KOPT-K1 (cell line): Measurements from ENCODE around the gene SNTG2.

Experiments
- H3K27ac ChIP-seq: fragments of 200-600 bp; sonication (generic); 2 replicates; pipeline ENCODE4 v1.5.1; 2016; ENCODE audit warnings: antibody characterized with exemption, mild to moderate bottlenecking, low read depth, low read length; ENCODE audit not compliant: poor library complexity, severe bottlenecking
- H3K36me3 ChIP-seq: fragments of 200-600 bp; sonication (generic); 2 replicates; pipeline ENCODE4 v1.5.1; 2017; ENCODE audit warnings: antibody characterized with exemption, mild to moderate bottlenecking, low read length, moderate library complexity; ENCODE audit not compliant: insufficient read depth
- H3K9me3 ChIP-seq: fragments of 200-600 bp; sonication (generic); 2 replicates; pipeline ENCODE4 v1.5.1; 2017; ENCODE audit warnings: antibody characterized with exemption, low read length, mild to moderate bottlenecking; ENCODE audit not compliant: insufficient read depth, poor library complexity, severe bottlenecking

The SNTG2 gene

GRCh38 chr2:981759-982158 is 31.1 kb downstream of the SNTG2 start:
- Histone ChIP-seq H3K27ac (no peak overlapping the region), H3K9me3 (no peaks in the 10 kb centered on the region), H3K36me3 (no peaks in the 10 kb centered on the region)

- no peaks in the 10 kb centered on the region for H3K9me3 ChIP-seq
- peak overlapping the region; percentile 71 for H3K27ac ChIP-seq
- no peaks in the 10 kb centered on the region for H3K36me3 ChIP-seq
Measured at GRCh38 chr2:985317-985898, 34.8 kb downstream of the SNTG2 start.

- no peaks in the 10 kb centered on the region for H3K9me3 ChIP-seq
- H3K36me3 ChIP-seq: no peaks in the 10 kb centered on the region
- no peak overlapping the region for H3K27ac ChIP-seq
Measured at GRCh38 chr2:987789-988188, 37.1 kb downstream of the SNTG2 start.

GRCh38 chr2:989781-990467 is 39.3 kb downstream of the SNTG2 start:
- Histone ChIP-seq H3K27ac (no peak overlapping the region), H3K36me3 (no peaks in the 10 kb centered on the region), H3K9me3 (peaks cover under 1% of the 10 kb centered on the region)

GRCh38 chr2:990970-991369 is 40.3 kb downstream of the SNTG2 start:
- peaks cover 4% of the 10 kb centered on the region for H3K9me3 ChIP-seq
- H3K27ac ChIP-seq: no peak overlapping the region
- no peaks in the 10 kb centered on the region for H3K36me3 ChIP-seq

GRCh38 chr2:1002350-1002749 is 51.7 kb downstream of the SNTG2 start:
- Histone ChIP-seq H3K9me3 (peaks cover 11% of the 10 kb centered on the region), H3K36me3 (no peaks in the 10 kb centered on the region), H3K27ac (no peak overlapping the region)

GRCh38 chr2:1004398-1004797 is 53.7 kb downstream of the SNTG2 start:
- Histone ChIP-seq H3K27ac (no peak overlapping the region), H3K9me3 (no peaks in the 10 kb centered on the region), H3K36me3 (no peaks in the 10 kb centered on the region)

GRCh38 chr2:1010415-1010930 is 59.8 kb downstream of the SNTG2 start:
- Histone ChIP-seq H3K36me3 (no peaks in the 10 kb centered on the region), H3K9me3 (no peaks in the 10 kb centered on the region), H3K27ac (no peak overlapping the region)

- no peaks in the 10 kb centered on the region for H3K36me3 ChIP-seq
- H3K9me3 ChIP-seq: no peaks in the 10 kb centered on the region
- no peak overlapping the region for H3K27ac ChIP-seq
Measured at GRCh38 chr2:1011006-1011405, 60.4 kb downstream of the SNTG2 start.

- Histone ChIP-seq H3K9me3 (no peaks in the 10 kb centered on the region), H3K36me3 (no peaks in the 10 kb centered on the region), H3K27ac (no peak overlapping the region)
Measured at GRCh38 chr2:1011985-1012384, 61.3 kb downstream of the SNTG2 start.

GRCh38 chr2:1014802-1015201 is 64.2 kb downstream of the SNTG2 start:
- Histone ChIP-seq H3K36me3 (no peaks in the 10 kb centered on the region), H3K27ac (no peak overlapping the region), H3K9me3 (no peaks in the 10 kb centered on the region)

GRCh38 chr2:1016500-1016899 is 65.9 kb downstream of the SNTG2 start:
- Histone ChIP-seq H3K27ac (no peak overlapping the region), H3K36me3 (no peaks in the 10 kb centered on the region), H3K9me3 (no peaks in the 10 kb centered on the region)

GRCh38 chr2:1017827-1018226 is 67.2 kb downstream of the SNTG2 start:
- H3K27ac ChIP-seq: no peak overlapping the region
- peaks cover 4% of the 10 kb centered on the region for H3K9me3 ChIP-seq
- no peaks in the 10 kb centered on the region for H3K36me3 ChIP-seq

GRCh38 chr2:1020206-1020605 is 69.6 kb downstream of the SNTG2 start:
- Histone ChIP-seq H3K36me3 (no peaks in the 10 kb centered on the region), H3K27ac (no peak overlapping the region)

GRCh38 chr2:1022178-1022577 is 71.5 kb downstream of the SNTG2 start:
- Histone ChIP-seq H3K36me3 (no peaks in the 10 kb centered on the region), H3K27ac (no peak overlapping the region), H3K9me3 (peaks cover 4% of the 10 kb centered on the region)

More at GRCh38 chr2:1020206-1020605, 69.6 kb downstream of the SNTG2 start:
- H3K9me3 ChIP-seq: peaks cover 4% of the 10 kb centered on the region

- no peak overlapping the region for H3K27ac ChIP-seq
- no peaks in the 10 kb centered on the region for H3K36me3 ChIP-seq
- H3K9me3 ChIP-seq: peaks cover 4% of the 10 kb centered on the region
Measured at GRCh38 chr2:1024981-1025380, 74.3 kb downstream of the SNTG2 start.
